Mesodermal cell (in vitro differentiated cells): ENCODE measurements around the gene UIMC1.

Experiments
- H3K27ac ChIP-seq: 2 replicates; pipeline ENCODE4 v1.7.0; 2013; ENCODE audit warnings: mild to moderate bottlenecking, low read depth, low read length, moderate library complexity; ENCODE audit not compliant: severe bottlenecking
- H3K36me3 ChIP-seq: 2 replicates; pipeline ENCODE4 v1.7.1; 2013; ENCODE audit warnings: mild to moderate bottlenecking, low read length, moderate library complexity; ENCODE audit not compliant: control insufficient read depth, insufficient read depth
- H3K4me1 ChIP-seq: one replicate; pipeline ENCODE4 v1.7.1; 2013; ENCODE audit warnings: mild to moderate bottlenecking, low read length; ENCODE audit not compliant: insufficient read depth, control insufficient read depth, poor library complexity, severe bottlenecking
- H3K4me3 ChIP-seq: 2 replicates; pipeline ENCODE4 v1.7.0; 2013; ENCODE audit warnings: low read length, control low read depth, mild to moderate bottlenecking; ENCODE audit not compliant: insufficient read depth, poor library complexity, severe bottlenecking; ENCODE audit errors: extremely low read depth
- H3K9me3 ChIP-seq: 2 replicates; pipeline ENCODE4 v1.7.1; 2013; ENCODE audit warnings: mild to moderate bottlenecking, low read length, moderate library complexity; ENCODE audit not compliant: control insufficient read depth
- WGBS, 2 experiments: methylation state at CpG; one replicate each; pipeline ENCODE4 v1.1.5; 2013; ENCODE audit warnings: missing lambda C conversion rate in 2 of 2; ENCODE audit not compliant: insufficient coverage in 2 of 2; 5-methylcytosine and 5-hydroxymethylcytosine counted together

Gene UIMC1

GRCh38 chr5:176861276-176861675 is 145.3 kb downstream of the UIMC1 start:
- Histone ChIP-seq H3K27ac (no peak overlapping the region), H3K9me3 (no peaks in the 10 kb centered on the region), H3K4me3 (no peak overlapping the region), H3K36me3 (no peaks in the 10 kb centered on the region), H3K4me1 (peaks cover 6% of the 10 kb centered on the region)
- 83 to 93% methylated on average over 8 to 10 of the region's 11 CpGs for WGBS, 2 experiments

GRCh38 chr5:176860381-176860780 is 146.2 kb downstream of the UIMC1 start:
- WGBS, 2 experiments = 86% methylated on average over 7 of the region's 11 CpGs
- H3K36me3 ChIP-seq = no peaks in the 10 kb centered on the region
- H3K27ac ChIP-seq = no peak overlapping the region
- H3K9me3 ChIP-seq = no peaks in the 10 kb centered on the region
- H3K4me3 ChIP-seq = no peak overlapping the region
- H3K4me1 ChIP-seq = peaks cover 6% of the 10 kb centered on the region

GRCh38 chr5:176859916-176860315 is 146.7 kb downstream of the UIMC1 start:
- no peaks in the 10 kb centered on the region for H3K36me3 ChIP-seq
- no peak overlapping the region for H3K4me3 ChIP-seq
- peaks cover 6% of the 10 kb centered on the region for H3K4me1 ChIP-seq
- H3K9me3 ChIP-seq = no peaks in the 10 kb centered on the region
- 79 to 82% methylated on average over 8 to 9 of the region's 10 CpGs for WGBS, 2 experiments
- no peak overlapping the region for H3K27ac ChIP-seq

GRCh38 chr5:176857894-176858273 is 148.7 kb downstream of the UIMC1 start:
- Histone ChIP-seq H3K36me3 (no peaks in the 10 kb centered on the region), H3K4me3 (no peak overlapping the region), H3K27ac (no peak overlapping the region), H3K9me3 (no peaks in the 10 kb centered on the region), H3K4me1 (no peaks in the 10 kb centered on the region)
- WGBS, 2 experiments = 87 to 88% methylated on average over 9 to 10 of the region's 11 CpGs

GRCh38 chr5:176857216-176857893 is 149.2 kb downstream of the UIMC1 start:
- WGBS, 2 experiments = 84 to 93% methylated on average over 14 to 15 of the region's 19 CpGs
- no peaks in the 10 kb centered on the region for H3K4me1 ChIP-seq
- no peak overlapping the region for H3K27ac ChIP-seq
- no peaks in the 10 kb centered on the region for H3K9me3 ChIP-seq
- no peak overlapping the region for H3K4me3 ChIP-seq
- no peaks in the 10 kb centered on the region for H3K36me3 ChIP-seq

GRCh38 chr5:176856746-176857145 is 149.8 kb downstream of the UIMC1 start:
- no peaks in the 10 kb centered on the region for H3K9me3 ChIP-seq
- H3K4me3 ChIP-seq = no peak overlapping the region
- H3K4me1 ChIP-seq = no peaks in the 10 kb centered on the region
- no peak overlapping the region for H3K27ac ChIP-seq
- no peaks in the 10 kb centered on the region for H3K36me3 ChIP-seq
- WGBS, 2 experiments = 71 to 79% methylated on average over 6 to 8 of the region's 8 CpGs

GRCh38 chr5:176855598-176855997 is 151.0 kb downstream of the UIMC1 start:
- Histone ChIP-seq H3K9me3 (no peaks in the 10 kb centered on the region), H3K27ac (no peak overlapping the region), H3K4me3 (no peak overlapping the region), H3K36me3 (no peaks in the 10 kb centered on the region), H3K4me1 (no peaks in the 10 kb centered on the region)
- 87 to 94% methylated on average over 17 to 18 of the region's 18 CpGs for WGBS, 2 experiments
